Gastroesophageal sphincter (tissue), 4 donors: ENCODE data around the gene PI4KA. TPM values are rescaled to one million over a fixed set of nuclear protein-coding genes. Genes with fewer than 3 reads are reported as not detected.

ENCODE experiments used
- ATAC-seq: fragments of 150-250 bp; one replicate; pipeline ENCODE4 v1.9.1; 2016; ENCODE audit warnings: mild to moderate bottlenecking, moderate library complexity
- H3K27ac ChIP-seq, 4 donors: fragments of 200-600 bp; sonication (generic) in 3 of 4; 1 replicate in 3 of 4; 2 replicates in 1 of 4; pipeline ENCODE4 v1.5.1; 2016 to 2019
- H3K27me3 ChIP-seq: fragments of 200-600 bp; sonication (generic); one replicate; pipeline ENCODE4 v1.5.1; 2019
- H3K36me3 ChIP-seq, 2 donors: fragments of 200-600 bp; sonication (generic); one replicate each; pipeline ENCODE4 v1.5.1; 2019; ENCODE audit warnings: control low read depth in 1 of 2
- H3K4me1 ChIP-seq, 3 donors: fragments of 200-600 bp; sonication (generic); 1 replicate in 2 of 3; 2 replicates in 1 of 3; pipeline ENCODE4 v1.5.1; 2016 to 2019; ENCODE audit warnings: control low read depth in 2 of 3
- H3K4me3 ChIP-seq, 2 donors: fragments of 200-600 bp; sonication (generic); one replicate each; pipeline ENCODE4 v1.5.1; 2019; ENCODE audit warnings: mild to moderate bottlenecking in 1 of 2, moderate library complexity in 1 of 2
- H3K9me3 ChIP-seq, 3 donors: fragments of 200-600 bp; sonication (generic); one replicate each; pipeline ENCODE4 v1.5.1; 2017 to 2019; ENCODE audit warnings: control low read depth in 2 of 3
- EP300 ChIP-seq: sonication (generic); formaldehyde crosslinking; IDR thresholded peaks from one replicate; pipeline ENCODE4 v1.6.1; 2017; ENCODE audit warnings: antibody characterized with exemption, mild to moderate bottlenecking
- POLR2A ChIP-seq, 2 donors: fragments of 450-650 bp; IDR thresholded peaks; one replicate each; pipeline ENCODE4 v1.6.1; 2017; ENCODE audit warnings: antibody characterized with exemption in 2 of 2, mild to moderate bottlenecking in 2 of 2, moderate library complexity in 1 of 2
- POLR2AphosphoS5 ChIP-seq: sonication (generic); formaldehyde crosslinking; IDR thresholded peaks from one replicate; pipeline ENCODE4 v1.6.1; 2017; ENCODE audit warnings: antibody characterized with exemption
- WGBS, 2 donors: methylation state at CpG; one replicate each; pipeline ENCODE4 v1.1.5; 2018; ENCODE audit warnings: low coverage in 1 of 2; 5-methylcytosine and 5-hydroxymethylcytosine counted together
- total RNA-seq, 4 donors: library from RNA; depleted of rRNA; stranded (reverse); fragments of >200 nt; gene quantifications; one replicate each; pipeline ENCODE4 v1.1.0, GENCODE V29; 2016
- TF ChIP-seq, protein P1 (sequence below), 4 experiments: fragments of 200-600 bp in 2 of 4; fragments of 450-650 bp in 2 of 4; sonication (generic) in 1 of 4; IDR thresholded peaks; one replicate each; pipeline ENCODE4 v1.5.1; 2017 to 2019; ENCODE audit warnings: antibody characterized with exemption in 4 of 4, mild to moderate bottlenecking in 2 of 4, moderate library complexity in 2 of 4

PI4KA gene
- total RNA-seq, 4 donors from 2014 or later: 45.7 to 113 (median 87.5) TPM

DNA sequence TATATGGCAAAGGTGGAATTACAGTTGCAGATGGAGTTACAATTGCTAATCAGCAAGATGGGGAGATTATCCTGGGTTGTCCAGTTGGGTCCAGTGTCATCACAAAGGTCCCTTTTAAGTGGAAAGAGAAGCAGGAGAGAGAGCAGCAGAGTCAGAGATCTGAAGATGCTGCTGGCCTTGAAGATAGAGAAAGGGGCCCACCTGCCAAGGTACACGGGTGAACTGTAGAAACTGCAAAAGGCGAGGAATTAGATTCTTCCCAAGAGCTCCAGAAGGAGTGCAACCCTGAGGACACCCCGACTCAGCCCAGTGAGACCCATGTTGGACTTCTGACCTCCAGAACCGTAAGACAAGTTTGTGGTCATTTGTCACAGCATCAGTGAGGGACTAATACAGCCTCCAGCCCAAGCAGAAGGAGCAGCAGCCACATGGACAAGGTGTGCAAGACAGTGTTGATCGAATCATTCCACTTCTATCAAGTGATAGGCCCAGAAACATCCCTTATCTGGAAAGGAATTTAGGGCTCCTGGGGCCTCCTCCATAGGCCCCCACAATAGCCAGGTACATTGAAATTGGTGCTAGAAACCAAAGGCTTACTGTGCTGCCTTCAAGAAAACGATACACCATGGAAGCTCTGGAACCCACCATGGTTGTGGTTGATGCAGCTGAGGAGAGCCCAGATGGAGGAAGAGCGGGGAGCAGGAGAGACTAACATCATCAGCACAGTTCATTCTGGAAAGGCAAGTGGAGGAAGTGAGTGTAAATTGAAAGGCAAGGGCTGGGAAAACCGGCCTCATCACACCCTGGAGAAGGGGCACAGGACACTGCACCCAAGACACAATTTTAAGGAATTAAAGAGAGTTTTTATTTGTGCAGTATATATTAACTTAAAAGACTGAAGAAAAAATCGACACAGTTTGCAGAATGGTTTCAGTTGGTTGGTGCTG lies 23.5 kb upstream of the PI4KA start:
- Histone ChIP-seq H3K9me3 (no peaks in the 10 kb centered on the region), H3K27me3 (no peaks in the 10 kb centered on the region), H3K27ac (no peak overlapping the region), H3K36me3 (peaks cover 0 to 81% of the 10 kb centered on the region in 2 donors), H3K4me3 (no peak overlapping the region), H3K4me1 (peaks cover 0 to 10% (median 0%) of the 10 kb centered on the region in 3 donors)
- TF ChIP-seq POLR2A (IDR thresholded peaks at IDR 0.05) (no peak), EP300 (no peak), POLR2AphosphoS5 (no peak)
- TF ChIP-seq, protein P1, sequence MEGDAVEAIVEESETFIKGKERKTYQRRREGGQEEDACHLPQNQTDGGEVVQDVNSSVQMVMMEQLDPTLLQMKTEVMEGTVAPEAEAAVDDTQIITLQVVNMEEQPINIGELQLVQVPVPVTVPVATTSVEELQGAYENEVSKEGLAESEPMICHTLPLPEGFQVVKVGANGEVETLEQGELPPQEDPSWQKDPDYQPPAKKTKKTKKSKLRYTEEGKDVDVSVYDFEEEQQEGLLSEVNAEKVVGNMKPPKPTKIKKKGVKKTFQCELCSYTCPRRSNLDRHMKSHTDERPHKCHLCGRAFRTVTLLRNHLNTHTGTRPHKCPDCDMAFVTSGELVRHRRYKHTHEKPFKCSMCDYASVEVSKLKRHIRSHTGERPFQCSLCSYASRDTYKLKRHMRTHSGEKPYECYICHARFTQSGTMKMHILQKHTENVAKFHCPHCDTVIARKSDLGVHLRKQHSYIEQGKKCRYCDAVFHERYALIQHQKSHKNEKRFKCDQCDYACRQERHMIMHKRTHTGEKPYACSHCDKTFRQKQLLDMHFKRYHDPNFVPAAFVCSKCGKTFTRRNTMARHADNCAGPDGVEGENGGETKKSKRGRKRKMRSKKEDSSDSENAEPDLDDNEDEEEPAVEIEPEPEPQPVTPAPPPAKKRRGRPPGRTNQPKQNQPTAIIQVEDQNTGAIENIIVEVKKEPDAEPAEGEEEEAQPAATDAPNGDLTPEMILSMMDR (IDR thresholded peaks at IDR 0.05): no peak
- ATAC-seq: no peak
- 67 to 90% methylated on average over 2 to 7 of the region's 9 CpGs for WGBS, 2 donors

DNA sequence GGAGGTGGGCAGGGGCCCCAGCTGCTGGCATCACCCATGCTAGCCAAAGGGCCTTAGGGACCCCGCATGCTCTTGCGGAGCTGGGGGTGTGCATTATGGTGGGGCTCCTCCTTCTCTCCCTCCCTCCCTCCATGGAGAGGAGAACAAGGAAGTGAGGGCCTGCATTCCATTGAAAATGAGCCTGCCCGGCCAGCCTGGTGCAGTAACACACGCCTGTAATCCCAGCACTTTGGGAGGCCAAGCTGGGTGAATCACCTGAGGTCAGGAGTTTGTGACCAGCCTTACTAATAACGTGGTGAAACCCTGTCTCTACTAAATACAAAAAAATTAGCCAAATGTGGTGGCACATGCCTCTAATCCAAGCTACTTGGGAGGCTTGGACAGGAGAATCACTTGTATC lies 22.6 kb upstream of the PI4KA start:
- Histone ChIP-seq H3K9me3 (no peaks in the 10 kb centered on the region), H3K27ac (no peak overlapping the region), H3K4me1 (peaks cover 0 to 10% (median 0%) of the 10 kb centered on the region in 3 donors), H3K4me3 (no peak overlapping the region), H3K36me3 (peaks cover 0 to 82% of the 10 kb centered on the region in 2 donors), H3K27me3 (no peaks in the 10 kb centered on the region)
- ATAC-seq: no peak
- WGBS, 2 donors: no CpG with 5 or more reads among the region's 5 CpGs
- no peak for TF ChIP-seq EP300
- TF ChIP-seq, protein P1 (IDR thresholded peaks at IDR 0.05): no peak
- TF ChIP-seq POLR2A (IDR thresholded peaks at IDR 0.05): no peak
- no peak for TF ChIP-seq POLR2AphosphoS5

DNA sequence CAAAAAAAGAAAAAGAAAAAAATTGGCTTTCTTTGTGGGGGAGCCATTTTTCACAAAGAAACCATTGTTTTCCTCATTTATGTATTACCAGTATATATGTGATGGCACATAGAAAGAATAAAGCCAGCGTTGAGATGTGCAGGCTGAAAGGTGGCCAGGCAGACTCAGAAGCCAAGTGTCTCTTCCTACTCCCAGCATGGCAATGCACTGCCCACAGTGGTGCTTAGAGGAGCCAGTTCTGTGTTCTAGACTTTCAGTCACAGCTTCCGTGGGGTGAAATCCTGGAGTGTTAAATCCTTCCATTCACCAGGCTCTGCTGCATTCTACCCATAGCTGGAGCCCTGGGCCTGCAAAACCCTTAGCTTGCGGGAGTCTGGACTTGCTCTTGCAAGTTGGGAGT lies 19.1 kb upstream of the PI4KA start:
- TF ChIP-seq POLR2A (IDR thresholded peaks at IDR 0.05) (no peak), POLR2AphosphoS5 (no peak), EP300 (no peak)
- TF ChIP-seq, protein P1 (IDR thresholded peaks at IDR 0.05): no peak
- H3K36me3 ChIP-seq: peaks cover 0 to 86% of the 10 kb centered on the region in 2 donors

DNA sequence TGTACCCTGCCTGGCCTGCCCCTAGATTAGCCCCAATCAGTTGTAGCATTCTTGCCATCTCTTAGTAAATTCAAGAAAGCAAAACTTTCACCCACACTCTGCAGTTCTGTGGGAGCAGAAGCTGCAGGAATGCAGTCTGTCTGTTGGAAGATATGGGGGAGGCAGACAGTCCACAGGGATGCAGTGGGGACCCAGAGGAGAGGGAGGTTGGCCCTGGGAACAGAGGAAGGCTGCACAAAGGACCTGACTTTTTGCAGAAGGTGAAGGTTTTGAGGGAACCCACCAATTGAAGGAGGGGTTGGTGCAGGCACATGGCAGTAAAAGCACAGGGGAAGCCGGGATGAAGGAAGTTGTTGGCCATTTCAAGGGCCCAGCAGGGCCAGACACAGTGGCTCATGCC lies 16.7 kb upstream of the PI4KA start:
- H3K36me3 ChIP-seq: peaks cover 0 to 84% of the 10 kb centered on the region in 2 donors

More for the DNA sequence above, 19.1 kb upstream of the PI4KA start:
- no peaks in the 10 kb centered on the region for H3K9me3 ChIP-seq
- 89 to 100% methylated on average over 1 to 3 of the region's 3 CpGs for WGBS, 2 donors
- no peaks in the 10 kb centered on the region for H3K4me1 ChIP-seq
- no peaks in the 10 kb centered on the region for H3K27me3 ChIP-seq
- H3K27ac ChIP-seq: no peak overlapping the region
- no peak overlapping the region for H3K4me3 ChIP-seq
- no peak for ATAC-seq

More for the DNA sequence above, 16.7 kb upstream of the PI4KA start:
- 71 to 86% methylated on average over 1 of the region's 1 CpG for WGBS, 2 donors
- H3K27me3 ChIP-seq: no peaks in the 10 kb centered on the region
- H3K4me3 ChIP-seq: no peak overlapping the region
- H3K27ac ChIP-seq: no peak overlapping the region
- H3K4me1 ChIP-seq: no peaks in the 10 kb centered on the region
- TF ChIP-seq, protein P1 (IDR thresholded peaks at IDR 0.05): no peak
- no peak for TF ChIP-seq EP300
- ATAC-seq: no peak
- H3K9me3 ChIP-seq: no peaks in the 10 kb centered on the region
